ENCODE data around the gene PGK1. TPM values are rescaled to one million over a fixed set of nuclear protein-coding genes. Genes with fewer than 3 reads are reported as not detected.

The PGK1 gene
- polyA plus RNA-seq, 1 donor: 276 TPM

DNA sequence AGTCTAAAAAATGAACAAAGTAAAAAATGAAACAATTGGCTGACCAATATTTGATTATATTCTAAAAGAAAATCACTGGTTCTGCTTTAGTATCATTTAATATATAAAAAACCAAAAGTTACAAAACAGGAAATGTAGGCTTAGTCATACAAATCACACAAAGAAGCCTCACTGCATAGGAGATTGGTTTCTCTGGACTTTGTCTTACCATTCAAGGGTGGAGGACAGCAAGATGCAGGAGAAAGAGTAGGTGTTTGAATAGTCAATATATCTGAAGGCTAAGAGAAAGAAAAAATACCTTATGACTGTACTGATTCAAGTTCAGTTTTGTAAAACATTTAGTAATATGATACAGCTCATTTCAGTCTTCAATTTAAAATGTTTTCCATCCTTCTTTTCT lies 64.0 kb downstream of the PGK1 start:
- no peak overlapping the region for H3K27ac ChIP-seq (ENCODE audit: low read length)
- no peaks in the 10 kb centered on the region for H3K36me3 ChIP-seq (ENCODE audit: control insufficient read depth, insufficient read depth, low read length)
- no peak for DNase-seq
- H3K27me3 ChIP-seq (ENCODE audit: control insufficient read depth, insufficient read depth, low read length): no peaks in the 10 kb centered on the region
- H3K4me1 ChIP-seq (ENCODE audit: control insufficient read depth, insufficient read depth, low read length): no peaks in the 10 kb centered on the region
- no peak overlapping the region for H3K4me3 ChIP-seq (ENCODE audit: low read length)
- no peaks in the 10 kb centered on the region for H3K9me3 ChIP-seq (ENCODE audit: control insufficient read depth, low read depth, low read length)

Other genes starting within 250 kb of the PGK1 start
- gene MAGT1, start 208.8 kb upstream of the PGK1 start, polyA plus RNA-seq: 67.8 TPM
- gene COX7B, start 204.8 kb upstream of the PGK1 start, polyA plus RNA-seq: 295 TPM
- gene ATP7A, start 193.6 kb upstream of the PGK1 start, polyA plus RNA-seq: 10.0 TPM
- not detected for gene PGAM4, start 134.6 kb upstream of the PGK1 start, polyA plus RNA-seq
- gene TAF9B, start 35.4 kb downstream of the PGK1 start, polyA plus RNA-seq: 19.1 TPM
- gene CYSLTR1, start 223.4 kb downstream of the PGK1 start, polyA plus RNA-seq: 2.1 TPM